Endometrium (tissue), 2 donors: Measurements from ENCODE around the gene MYO18A.

Source experiments
- FAIRE-seq: peaks from 2 replicates; lab custom pipeline; 2012; peaks lifted over from hg19 to GRCh38; lab: Jason Lieb, UNC
- donor health status: control.
- donor health status: control.

MYO18A gene

GRCh38 chr17:29048440-29049368, 131.5 kb downstream of the MYO18A start:
- FAIRE-seq, result no peak

- FAIRE-seq, result no peak
Observed at GRCh38 chr17:29046473-29046839, 133.7 kb downstream of the MYO18A start.

- FAIRE-seq, result no peak
Observed at GRCh38 chr17:29045734-29046472, 134.3 kb downstream of the MYO18A start.

- FAIRE-seq, result no peak
Observed at GRCh38 chr17:29045026-29045425, 135.2 kb downstream of the MYO18A start.

GRCh38 chr17:29043539-29044145, 136.6 kb downstream of the MYO18A start:
- no peak for FAIRE-seq

GRCh38 chr17:29042679-29043538, 137.3 kb downstream of the MYO18A start, which contains the start of gene PIPOX:
Gene PIPOX, plus strand, starts transcription at chr17:29043141. Its CDS starts 85 bp downstream, at chr17:29043226.
- FAIRE-seq, result no peak

GRCh38 chr17:29042026-29042678, 138.0 kb downstream of the MYO18A start:
- FAIRE-seq, result no peak

GRCh38 chr17:29041571-29041970, 138.6 kb downstream of the MYO18A start:
- no peak for FAIRE-seq

GRCh38 chr17:29041091-29041490, 139.1 kb downstream of the MYO18A start:
- FAIRE-seq, result no peak

- FAIRE-seq, result peak; percentile 41
Observed at GRCh38 chr17:29039764-29040598, 140.2 kb downstream of the MYO18A start.

- FAIRE-seq, result no peak
Observed at GRCh38 chr17:29038085-29038795, 142.0 kb downstream of the MYO18A start.

- FAIRE-seq, result no peak
Observed at GRCh38 chr17:29037739-29038084, 142.5 kb downstream of the MYO18A start.

GRCh38 chr17:29036584-29036983, 143.6 kb downstream of the MYO18A start:
- FAIRE-seq, result no peak

- no peak for FAIRE-seq
Observed at GRCh38 chr17:29034510-29034909, 145.7 kb downstream of the MYO18A start.

GRCh38 chr17:29032857-29033197, 147.4 kb downstream of the MYO18A start:
- FAIRE-seq, result no peak

GRCh38 chr17:29032013-29032856, 148.0 kb downstream of the MYO18A start:
- no peak for FAIRE-seq

GRCh38 chr17:29031488-29031887, 148.7 kb downstream of the MYO18A start:
- FAIRE-seq, result no peak

GRCh38 chr17:29024316-29024952, 155.8 kb downstream of the MYO18A start:
- FAIRE-seq, result no peak
